Measurements from ENCODE around the gene TMEM236.

TMEM236 gene

DNA sequence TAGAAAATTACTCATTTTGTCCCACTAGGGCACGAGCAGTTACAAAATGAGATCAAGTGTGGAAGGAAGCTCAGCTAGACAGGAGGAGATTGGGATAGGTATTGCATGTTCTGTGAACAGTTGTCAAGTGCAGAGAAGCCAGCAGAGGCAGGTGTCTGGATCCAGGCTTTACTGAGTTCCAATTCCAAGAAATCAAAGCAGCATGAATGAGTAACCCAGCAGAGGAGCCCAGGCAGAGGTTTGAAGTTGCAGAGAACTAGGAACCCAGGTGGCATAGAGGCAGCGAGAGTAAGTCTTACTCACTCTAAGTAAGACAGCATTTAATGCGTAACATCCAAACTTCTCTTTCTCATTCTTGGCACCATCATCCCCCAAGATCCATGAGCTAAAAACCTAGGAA lies 68.9 kb downstream of the TMEM236 start:
- no peak for DNase-seq (ENCODE audit: low read depth, low spot score)

DNA sequence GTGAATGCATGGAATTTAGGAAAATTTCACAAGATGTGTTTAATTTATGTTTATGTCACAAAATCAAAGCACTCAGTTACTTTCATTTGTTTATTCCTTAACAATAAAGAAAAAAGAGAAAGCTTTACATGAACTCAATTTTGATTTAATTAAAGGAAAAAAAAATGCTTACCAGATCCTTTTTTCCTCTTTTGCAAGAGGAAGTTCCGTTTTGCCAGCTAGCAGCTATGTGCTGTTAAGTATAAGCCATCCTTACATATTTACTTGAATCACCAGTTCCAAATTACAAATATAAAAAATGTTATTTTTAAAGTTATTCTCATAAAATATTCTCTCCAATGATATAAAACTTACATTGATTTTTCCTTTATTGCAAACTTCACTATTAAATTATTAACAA lies 69.9 kb downstream of the TMEM236 start:
- no peak for DNase-seq (ENCODE audit: low read depth, low spot score)

DNA sequence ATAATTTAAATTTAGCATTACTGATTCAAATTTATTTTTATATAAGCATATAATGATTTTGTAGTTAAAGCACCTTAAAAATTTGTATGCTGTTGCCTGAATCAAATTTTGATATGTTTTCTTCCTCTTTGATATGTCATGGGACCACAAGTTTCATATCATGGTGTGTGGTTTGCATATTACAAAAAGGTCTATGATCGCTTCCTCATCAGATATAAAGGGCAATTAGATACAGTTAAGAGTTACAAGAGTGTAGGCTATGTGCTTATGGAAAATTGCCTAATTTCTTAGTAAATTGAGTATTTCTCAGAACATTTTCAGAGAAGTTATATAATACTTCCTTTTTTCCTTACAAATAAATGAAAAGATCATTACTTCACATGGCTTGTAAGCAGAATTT lies 79.3 kb downstream of the TMEM236 start:
- no peak for DNase-seq (ENCODE audit: low read depth, low spot score)

DNA sequence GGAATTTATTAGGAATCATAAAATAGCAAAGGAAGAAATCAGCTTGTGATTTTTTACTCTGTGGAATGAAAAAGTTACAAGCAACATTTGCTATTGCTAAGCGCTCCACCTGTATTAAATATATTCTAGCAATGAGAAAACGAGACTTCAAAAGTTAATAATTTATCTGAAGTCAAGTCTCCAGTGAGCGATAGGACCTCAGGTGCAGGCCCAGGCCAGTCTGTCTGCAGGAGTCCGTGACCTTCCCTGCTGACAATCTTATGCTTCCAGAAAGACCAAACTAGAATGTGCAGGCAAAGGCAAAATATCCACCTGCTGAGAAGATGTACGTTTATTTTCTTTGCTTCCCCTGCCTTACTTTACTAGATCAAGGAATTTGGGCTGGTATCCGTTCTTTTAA lies 79.9 kb downstream of the TMEM236 start:
- DNase-seq (ENCODE audit: low read depth, low spot score), result no peak

DNA sequence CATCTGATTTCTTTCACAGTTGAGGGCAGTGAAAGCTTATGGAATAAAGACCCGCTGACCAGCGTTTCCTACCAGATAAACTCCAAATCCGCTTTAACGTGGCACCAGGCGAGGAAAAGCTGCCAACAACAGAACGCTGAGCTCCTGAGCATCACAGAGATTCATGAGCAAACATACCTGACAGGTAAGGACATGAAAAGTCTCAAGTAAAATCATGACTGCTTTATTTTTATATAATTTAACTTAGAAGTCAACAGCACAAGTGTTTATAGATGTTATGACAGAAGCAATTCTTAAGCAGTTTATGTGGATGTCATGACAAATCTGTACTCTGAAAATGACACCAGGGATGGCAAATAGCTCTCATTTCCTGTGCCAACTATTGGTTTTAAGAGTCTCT lies 81.7 kb downstream of the TMEM236 start:
- DNase-seq (ENCODE audit: low read depth, low spot score), result no peak

DNA sequence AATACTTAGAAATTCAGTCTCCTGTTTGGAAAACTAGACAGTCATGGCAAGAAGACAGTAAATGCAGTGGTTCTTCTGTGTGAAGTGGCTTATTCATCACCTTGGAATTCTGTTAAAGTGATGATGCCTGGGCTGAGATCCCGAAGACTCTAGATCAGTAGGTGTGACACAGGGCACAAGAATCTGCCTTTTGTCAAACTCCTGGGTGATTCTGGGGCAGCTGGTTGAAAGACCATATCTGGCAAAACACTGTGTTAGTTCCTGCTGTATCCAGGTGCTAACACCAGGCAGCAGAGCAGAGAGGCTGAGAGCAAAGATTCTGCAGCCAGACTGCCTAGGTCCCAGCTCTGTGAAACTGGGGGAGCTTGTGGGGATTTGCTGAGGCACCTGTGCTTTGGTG lies 83.7 kb downstream of the TMEM236 start:
- DNase-seq (ENCODE audit: low read depth, low spot score), result no peak

DNA sequence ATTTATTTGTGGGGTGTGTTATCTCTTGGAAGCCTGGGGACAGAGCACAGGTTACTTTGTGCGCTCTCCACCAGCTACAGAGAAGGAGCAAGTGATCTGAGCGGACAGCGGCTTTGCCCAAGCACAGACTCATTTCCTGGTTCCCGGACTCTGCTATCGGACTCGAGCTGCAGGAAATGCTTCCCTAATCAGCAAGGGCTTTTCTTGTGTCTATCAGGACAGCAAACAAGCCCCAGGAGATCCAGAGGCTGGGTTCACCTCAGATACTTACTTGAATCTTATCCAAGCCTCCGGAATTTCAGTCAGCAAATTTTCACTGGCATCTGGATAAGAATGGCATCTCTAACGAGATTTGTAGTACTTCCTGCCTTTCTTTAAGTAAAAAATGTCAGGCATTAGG lies 84.9 kb downstream of the TMEM236 start:
- DNase-seq (ENCODE audit: low read depth, low spot score), result peak; percentile 21

DNA sequence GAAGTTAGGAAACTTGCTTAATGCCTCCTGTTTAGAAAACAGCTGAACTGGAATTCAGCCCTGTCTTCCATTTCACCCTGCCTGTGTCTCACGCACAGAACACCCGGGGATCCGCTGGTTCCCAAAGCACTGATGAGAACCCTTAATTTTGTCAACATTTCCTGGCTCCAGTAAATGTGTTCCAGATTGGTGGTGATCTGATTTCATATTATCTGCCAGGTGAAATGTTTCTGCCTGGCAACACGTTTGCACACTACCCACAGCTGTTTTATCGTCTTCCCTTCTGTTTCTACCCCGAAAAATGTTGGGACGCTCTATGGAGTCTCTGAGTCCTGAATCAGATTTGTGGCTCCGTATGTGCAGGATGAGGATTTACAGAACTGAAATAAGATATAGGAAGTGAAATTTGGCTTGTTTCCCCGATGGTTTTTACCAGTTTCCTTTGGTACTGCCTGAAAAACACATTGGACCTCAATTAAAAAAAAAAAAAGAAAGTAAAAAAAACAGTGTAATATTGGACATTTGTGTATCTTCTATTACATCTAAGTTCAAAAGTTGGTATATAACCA lies 86.2 kb downstream of the TMEM236 start:
- DNase-seq (ENCODE audit: low read depth, low spot score), result no peak

DNA sequence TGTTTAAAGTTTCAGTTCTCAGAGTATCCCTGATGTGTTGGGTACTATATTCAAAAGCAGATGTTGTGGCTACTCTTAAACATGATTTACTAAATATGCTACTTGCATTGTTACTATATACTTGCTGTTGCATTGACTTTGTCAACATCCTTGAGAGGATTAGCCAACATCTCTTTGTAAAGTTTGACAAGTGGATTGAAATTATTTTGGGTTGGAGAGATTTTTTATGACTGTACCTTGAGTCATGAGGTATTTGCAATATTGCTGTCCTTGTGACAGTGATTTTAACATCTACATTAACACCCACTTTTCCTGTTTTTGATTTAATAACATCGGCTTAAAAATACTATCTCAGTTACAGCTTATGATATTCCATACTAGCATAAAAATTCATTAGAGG lies 89.0 kb downstream of the TMEM236 start:
- no peak for DNase-seq (ENCODE audit: low read depth, low spot score)

DNA sequence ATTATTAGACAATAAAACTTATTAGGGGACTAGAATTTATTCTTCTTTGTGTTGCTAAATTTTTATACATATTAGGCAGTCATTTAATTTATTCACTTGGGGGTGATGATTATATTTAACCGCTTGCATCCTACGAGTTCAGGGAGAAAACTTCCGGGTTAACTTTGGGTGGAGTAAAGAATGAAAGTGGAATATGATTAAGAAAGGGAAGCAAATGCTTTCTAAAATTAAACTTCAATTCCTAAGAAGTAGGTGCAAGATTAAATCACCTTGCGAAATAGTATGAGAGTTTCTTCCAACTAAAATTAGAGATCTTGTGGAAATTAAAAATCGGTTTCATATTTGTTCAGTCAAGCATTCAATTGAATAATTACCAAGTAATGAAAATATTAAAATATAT lies 90.6 kb downstream of the TMEM236 start:
- DNase-seq (ENCODE audit: low read depth, low spot score), result no peak

DNA sequence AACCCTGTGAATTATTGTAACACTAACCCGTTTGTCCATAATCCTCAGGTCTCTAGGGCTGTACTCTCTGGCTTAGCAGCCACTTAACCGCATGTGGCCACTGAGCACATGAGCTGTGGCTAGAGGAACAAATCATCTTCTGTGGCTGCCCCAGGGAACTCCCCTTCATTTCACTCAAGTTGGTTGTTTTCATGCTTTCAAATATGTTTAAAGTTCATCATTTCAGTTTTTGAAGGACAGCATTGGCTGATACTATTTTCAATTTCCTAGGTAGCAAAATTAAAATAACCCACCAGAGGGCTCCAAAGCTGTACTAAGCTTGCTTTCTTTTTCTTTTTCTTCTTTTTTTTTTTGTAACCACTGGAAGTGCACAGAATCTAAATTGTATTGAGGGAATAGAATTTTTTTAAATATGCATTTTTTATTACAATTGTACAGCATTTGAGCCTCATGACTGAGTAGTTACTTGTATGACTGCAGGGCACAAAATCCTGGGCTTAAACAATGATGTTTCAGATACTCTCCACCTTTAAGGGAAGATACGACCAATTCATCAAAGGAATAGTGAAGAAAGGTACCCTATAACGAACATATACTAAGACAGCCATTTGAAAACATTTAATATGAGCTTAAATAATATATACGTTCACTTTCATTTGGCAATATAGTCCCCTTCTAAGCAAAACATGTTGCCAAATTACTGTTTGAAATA lies 95.7 kb downstream of the TMEM236 start:
- DNase-seq (ENCODE audit: low read depth, low spot score), result peak; percentile 13

DNA sequence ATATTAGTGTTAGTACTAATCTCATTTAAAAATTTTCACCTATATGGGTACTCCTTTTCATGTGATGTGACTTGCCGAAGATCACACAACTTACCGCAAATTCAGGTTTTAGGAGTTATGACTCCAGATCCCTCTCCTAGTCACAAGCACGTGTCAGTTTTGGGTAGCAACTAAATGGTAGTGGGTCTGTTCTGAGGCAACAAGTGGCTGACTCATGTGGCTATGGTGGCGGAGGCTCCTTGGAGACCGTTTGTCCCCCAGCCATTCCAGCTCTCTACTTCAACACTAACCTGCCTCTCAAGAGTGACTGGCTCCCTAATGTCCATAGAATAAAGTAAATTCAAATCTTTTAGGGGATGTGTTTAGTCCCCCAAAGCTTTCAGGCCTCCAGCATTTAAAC lies 96.6 kb downstream of the TMEM236 start:
- DNase-seq (ENCODE audit: low read depth, low spot score), result no peak

All from smooth muscle cell of the brain vasculature (primary cell).